ENCODE measurements around the gene HOMER3. TPM values are rescaled to one million over a fixed set of nuclear protein-coding genes. Genes with fewer than 3 reads are reported as not detected.
"Not testable (repeated sequence)": the region's sequence is repeated elsewhere in the genome, so short reads cannot be mapped to it uniquely, and the experiment has no call there.

Gene HOMER3
- total RNA-seq, 1 experiment from 2014 or later, result not detected

DNA sequence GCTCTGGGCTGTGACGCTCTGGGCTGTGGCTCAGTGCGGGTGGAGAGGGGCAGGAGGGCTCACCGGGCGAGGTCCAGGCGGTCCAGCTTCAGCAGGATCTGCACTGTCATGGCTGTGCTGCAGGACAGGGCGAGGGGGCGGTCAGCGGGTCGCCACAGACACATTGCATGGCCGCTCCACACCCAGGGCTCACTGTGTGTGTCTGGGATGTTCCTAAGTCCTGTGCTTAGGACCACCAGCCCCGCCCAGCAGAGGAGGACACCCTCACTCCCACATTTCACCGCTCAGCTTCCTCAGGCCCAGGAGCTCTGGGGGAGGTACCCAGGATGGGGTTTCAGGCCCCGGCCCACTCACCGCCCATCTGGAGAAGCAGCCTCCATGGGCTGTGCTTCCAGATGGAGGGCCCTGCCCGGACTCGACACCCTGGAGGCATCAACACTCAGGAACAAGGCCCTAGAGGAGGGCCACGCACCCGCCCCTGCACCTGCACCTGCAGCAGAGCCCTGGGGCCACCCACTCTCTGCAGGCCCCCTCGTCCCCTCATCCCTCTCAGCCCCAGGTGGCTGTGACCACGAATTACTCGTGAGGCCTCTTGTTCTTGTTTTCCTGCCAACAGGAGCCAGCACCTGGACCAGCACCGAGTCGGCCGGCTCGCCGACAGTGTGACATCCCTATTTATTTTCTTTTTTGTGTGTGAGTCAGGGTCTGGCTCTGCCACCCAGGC, 35.3 kb downstream of the HOMER3 start:
- no peaks in the 10 kb centered on the region for H3K9me3 ChIP-seq (ENCODE audit: low read length)
- no peaks in the 10 kb centered on the region for H3K4me1 ChIP-seq (ENCODE audit: low read length)
- H3K36me3 ChIP-seq (ENCODE audit: insufficient read depth, low read length), result no peaks in the 10 kb centered on the region
- H3K9me2 ChIP-seq (replicated peaks; ENCODE audit: insufficient read depth, low read length), result no peaks in the 10 kb centered on the region
- H2AFZ ChIP-seq (ENCODE audit: low read length), result no peak overlapping the region
- H4K20me1 ChIP-seq (ENCODE audit: insufficient read depth, low read depth, low read length), result 0 out of 2 replicates have a peak, but pooled peaks cover 2% of the 10 kb centered on the region
- H3K9ac ChIP-seq (ENCODE audit: low read length), result no peak overlapping the region
- no peak overlapping the region for H3K4me2 ChIP-seq (ENCODE audit: low read depth, low read length, poor library complexity, severe bottlenecking)
- H3K4me3 ChIP-seq (ENCODE audit: low read length), result no peak overlapping the region
- no peaks in the 10 kb centered on the region for H3K27me3 ChIP-seq (ENCODE audit: low read length)
- no peak overlapping the region for H3K27ac ChIP-seq (ENCODE audit: low read length)
- no peak for DNase-seq
- H3K79me2 ChIP-seq (ENCODE audit: low read length), result no peaks in the 10 kb centered on the region

DNA sequence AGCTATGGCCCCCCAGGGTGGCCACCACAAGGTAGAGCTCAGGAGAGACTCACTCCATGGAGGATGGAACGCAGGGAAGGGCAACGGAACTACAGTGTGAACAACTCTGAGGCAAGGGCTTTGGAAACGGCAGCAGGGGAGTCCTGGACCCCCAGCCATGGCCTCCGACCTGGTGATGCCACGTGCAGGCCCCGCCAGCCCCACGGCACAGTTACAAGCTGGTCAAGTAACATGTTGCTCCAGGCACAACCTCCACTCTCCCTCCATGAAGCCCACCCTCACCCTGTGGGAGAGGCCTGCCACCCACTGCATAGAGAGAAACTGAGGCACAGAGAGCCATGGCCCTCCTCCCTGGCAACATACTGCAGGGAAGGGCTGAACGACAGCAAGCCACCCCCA, 36.0 kb downstream of the HOMER3 start:
- DNase-seq, result no peak
- no peaks in the 10 kb centered on the region for H3K4me1 ChIP-seq (ENCODE audit: low read length)
- H3K79me2 ChIP-seq (ENCODE audit: low read length), result no peaks in the 10 kb centered on the region
- no peaks in the 10 kb centered on the region for H3K36me3 ChIP-seq (ENCODE audit: insufficient read depth, low read length)
- H3K9ac ChIP-seq (ENCODE audit: low read length), result no peak overlapping the region
- H4K20me1 ChIP-seq (ENCODE audit: insufficient read depth, low read depth, low read length), result no peaks in the 10 kb centered on the region
- no peaks in the 10 kb centered on the region for H3K27me3 ChIP-seq (ENCODE audit: low read length)
- no peak overlapping the region for H3K4me2 ChIP-seq (ENCODE audit: low read depth, low read length, poor library complexity, severe bottlenecking)
- H2AFZ ChIP-seq (ENCODE audit: low read length), result no peak overlapping the region
- no peak overlapping the region for H3K27ac ChIP-seq (ENCODE audit: low read length)
- H3K9me2 ChIP-seq (replicated peaks; ENCODE audit: insufficient read depth, low read length), result no peaks in the 10 kb centered on the region
- H3K4me3 ChIP-seq (ENCODE audit: low read length), result no peak overlapping the region
- H3K9me3 ChIP-seq (ENCODE audit: low read length), result no peaks in the 10 kb centered on the region

- H3K36me3 ChIP-seq (ENCODE audit: insufficient read depth, low read length), result no peaks in the 10 kb centered on the region
- no peak overlapping the region for H3K4me3 ChIP-seq (ENCODE audit: low read length)
- no peaks in the 10 kb centered on the region for H3K79me2 ChIP-seq (ENCODE audit: low read length)
- no peak overlapping the region for H2AFZ ChIP-seq (ENCODE audit: low read length)
- no peaks in the 10 kb centered on the region for H3K9me2 ChIP-seq (replicated peaks; ENCODE audit: insufficient read depth, low read length)
- no peaks in the 10 kb centered on the region for H3K27me3 ChIP-seq (ENCODE audit: low read length)
- no peaks in the 10 kb centered on the region for H4K20me1 ChIP-seq (ENCODE audit: insufficient read depth, low read depth, low read length)
- H3K4me2 ChIP-seq (ENCODE audit: low read depth, low read length, poor library complexity, severe bottlenecking), result no peak overlapping the region
- H3K9ac ChIP-seq (ENCODE audit: low read length), result no peak overlapping the region
- H3K9me3 ChIP-seq (ENCODE audit: low read length), result no peaks in the 10 kb centered on the region
- H3K4me1 ChIP-seq (ENCODE audit: low read length), result no peaks in the 10 kb centered on the region
- DNase-seq, result no peak
- no peak overlapping the region for H3K27ac ChIP-seq (ENCODE audit: low read length)
Observed at GRCh38 chr19:18904334-18905057, 36.5 kb downstream of the HOMER3 start.

- H3K36me3 ChIP-seq (ENCODE audit: insufficient read depth, low read length), result no peaks in the 10 kb centered on the region
- no peaks in the 10 kb centered on the region for H3K9me2 ChIP-seq (replicated peaks; ENCODE audit: insufficient read depth, low read length)
- H3K79me2 ChIP-seq (ENCODE audit: low read length), result no peaks in the 10 kb centered on the region
- no peaks in the 10 kb centered on the region for H3K9me3 ChIP-seq (ENCODE audit: low read length)
- H3K4me2 ChIP-seq (ENCODE audit: low read depth, low read length, poor library complexity, severe bottlenecking), result no peak overlapping the region
- no peak overlapping the region for H3K4me3 ChIP-seq (ENCODE audit: low read length)
- no peak overlapping the region for H2AFZ ChIP-seq (ENCODE audit: low read length)
- no peaks in the 10 kb centered on the region for H3K27me3 ChIP-seq (ENCODE audit: low read length)
- H4K20me1 ChIP-seq (ENCODE audit: insufficient read depth, low read depth, low read length), result no peaks in the 10 kb centered on the region
- no peaks in the 10 kb centered on the region for H3K4me1 ChIP-seq (ENCODE audit: low read length)
- no peak overlapping the region for H3K9ac ChIP-seq (ENCODE audit: low read length)
- no peak overlapping the region for H3K27ac ChIP-seq (ENCODE audit: low read length)
- DNase-seq, result no peak
Observed at GRCh38 chr19:18903156-18904037, 37.6 kb downstream of the HOMER3 start.

DNA sequence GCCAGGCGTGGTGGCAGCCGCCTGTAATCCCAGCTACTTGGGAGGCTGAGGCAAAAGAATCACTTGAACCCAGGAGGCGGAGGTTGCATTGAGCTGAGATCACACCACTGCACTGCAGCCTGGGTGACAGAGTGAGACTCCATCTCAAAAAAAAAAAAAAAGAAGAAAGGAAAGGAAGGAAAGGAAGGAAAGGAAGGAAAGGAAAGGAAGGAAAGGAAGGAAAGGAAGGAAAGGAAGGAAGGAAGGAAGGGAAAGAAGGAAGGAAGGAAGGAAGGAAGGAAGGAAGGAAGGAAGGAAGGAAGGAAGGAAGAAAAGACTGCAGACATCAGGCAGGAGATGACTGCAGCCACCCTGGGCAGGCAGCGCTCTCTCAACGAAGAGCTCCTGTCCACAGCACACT, 38.5 kb downstream of the HOMER3 start:
- H3K27ac ChIP-seq (ENCODE audit: low read length); H2AFZ ChIP-seq (ENCODE audit: low read length); DNase-seq; H3K9me3 ChIP-seq (ENCODE audit: low read length); H4K20me1 ChIP-seq (ENCODE audit: insufficient read depth, low read depth, low read length); H3K36me3 ChIP-seq (ENCODE audit: insufficient read depth, low read length); H3K4me2 ChIP-seq (ENCODE audit: low read depth, low read length, poor library complexity, severe bottlenecking); H3K79me2 ChIP-seq (ENCODE audit: low read length); H3K9ac ChIP-seq (ENCODE audit: low read length); H3K9me2 ChIP-seq (replicated peaks; ENCODE audit: insufficient read depth, low read length); H3K4me1 ChIP-seq (ENCODE audit: low read length); H3K27me3 ChIP-seq (ENCODE audit: low read length); H3K4me3 ChIP-seq (ENCODE audit: low read length): not testable (repeated sequence)

DNA sequence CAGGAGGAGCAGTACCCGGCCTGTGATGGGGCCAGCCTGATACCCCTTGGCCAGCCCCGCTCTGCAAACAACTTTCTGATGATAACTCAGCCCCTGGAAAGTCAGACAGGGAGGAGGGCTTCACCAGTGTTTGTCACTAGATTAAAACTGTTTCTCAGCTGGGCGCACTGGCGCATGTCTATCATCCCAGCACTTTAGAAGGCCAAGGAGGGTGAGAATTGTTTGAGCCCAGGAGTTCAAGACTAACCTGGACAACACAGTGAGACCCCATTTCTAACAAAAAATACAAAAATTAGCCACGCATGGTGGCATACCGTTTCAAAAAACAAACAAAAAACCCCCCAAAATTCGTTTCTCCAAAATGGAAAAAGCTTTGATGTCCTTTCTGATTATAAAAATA, 39.5 kb downstream of the HOMER3 start:
- Histone ChIP-seq H3K4me1 (ENCODE audit: low read length) (no peaks in the 10 kb centered on the region), H3K4me2 (ENCODE audit: low read depth, low read length, poor library complexity, severe bottlenecking) (no peak overlapping the region), H3K79me2 (ENCODE audit: low read length) (no peaks in the 10 kb centered on the region), H3K4me3 (ENCODE audit: low read length) (no peak overlapping the region), H2AFZ (ENCODE audit: low read length) (no peak overlapping the region), H3K9ac (ENCODE audit: low read length) (no peak overlapping the region), H3K27ac (ENCODE audit: low read length) (no peak overlapping the region), H4K20me1 (ENCODE audit: insufficient read depth, low read depth, low read length) (no peaks in the 10 kb centered on the region), H3K27me3 (ENCODE audit: low read length) (no peaks in the 10 kb centered on the region), H3K9me2 (replicated peaks; ENCODE audit: insufficient read depth, low read length) (no peaks in the 10 kb centered on the region), H3K9me3 (ENCODE audit: low read length) (no peaks in the 10 kb centered on the region), H3K36me3 (ENCODE audit: insufficient read depth, low read length) (no peaks in the 10 kb centered on the region)
- DNase-seq, result no peak

- no peaks in the 10 kb centered on the region for H3K27me3 ChIP-seq (ENCODE audit: low read length)
- no peaks in the 10 kb centered on the region for H3K9me3 ChIP-seq (ENCODE audit: low read length)
- no peaks in the 10 kb centered on the region for H3K36me3 ChIP-seq (ENCODE audit: insufficient read depth, low read length)
- H3K9ac ChIP-seq (ENCODE audit: low read length), result no peak overlapping the region
- H4K20me1 ChIP-seq (ENCODE audit: insufficient read depth, low read depth, low read length), result no peaks in the 10 kb centered on the region
- DNase-seq, result no peak
- H2AFZ ChIP-seq (ENCODE audit: low read length), result no peak overlapping the region
- no peaks in the 10 kb centered on the region for H3K79me2 ChIP-seq (ENCODE audit: low read length)
- no peaks in the 10 kb centered on the region for H3K4me1 ChIP-seq (ENCODE audit: low read length)
- H3K9me2 ChIP-seq (replicated peaks; ENCODE audit: insufficient read depth, low read length), result no peaks in the 10 kb centered on the region
- no peak overlapping the region for H3K27ac ChIP-seq (ENCODE audit: low read length)
- H3K4me3 ChIP-seq (ENCODE audit: low read length), result no peak overlapping the region
- no peak overlapping the region for H3K4me2 ChIP-seq (ENCODE audit: low read depth, low read length, poor library complexity, severe bottlenecking)
Observed at GRCh38 chr19:18900700-18901481, 40.1 kb downstream of the HOMER3 start.
